ENCODE data around the gene SEMA3B.
"Not testable (repeated sequence)": the region's sequence is repeated elsewhere in the genome, so short reads cannot be mapped to it uniquely, and the experiment has no call there.

SEMA3B gene

DNA sequence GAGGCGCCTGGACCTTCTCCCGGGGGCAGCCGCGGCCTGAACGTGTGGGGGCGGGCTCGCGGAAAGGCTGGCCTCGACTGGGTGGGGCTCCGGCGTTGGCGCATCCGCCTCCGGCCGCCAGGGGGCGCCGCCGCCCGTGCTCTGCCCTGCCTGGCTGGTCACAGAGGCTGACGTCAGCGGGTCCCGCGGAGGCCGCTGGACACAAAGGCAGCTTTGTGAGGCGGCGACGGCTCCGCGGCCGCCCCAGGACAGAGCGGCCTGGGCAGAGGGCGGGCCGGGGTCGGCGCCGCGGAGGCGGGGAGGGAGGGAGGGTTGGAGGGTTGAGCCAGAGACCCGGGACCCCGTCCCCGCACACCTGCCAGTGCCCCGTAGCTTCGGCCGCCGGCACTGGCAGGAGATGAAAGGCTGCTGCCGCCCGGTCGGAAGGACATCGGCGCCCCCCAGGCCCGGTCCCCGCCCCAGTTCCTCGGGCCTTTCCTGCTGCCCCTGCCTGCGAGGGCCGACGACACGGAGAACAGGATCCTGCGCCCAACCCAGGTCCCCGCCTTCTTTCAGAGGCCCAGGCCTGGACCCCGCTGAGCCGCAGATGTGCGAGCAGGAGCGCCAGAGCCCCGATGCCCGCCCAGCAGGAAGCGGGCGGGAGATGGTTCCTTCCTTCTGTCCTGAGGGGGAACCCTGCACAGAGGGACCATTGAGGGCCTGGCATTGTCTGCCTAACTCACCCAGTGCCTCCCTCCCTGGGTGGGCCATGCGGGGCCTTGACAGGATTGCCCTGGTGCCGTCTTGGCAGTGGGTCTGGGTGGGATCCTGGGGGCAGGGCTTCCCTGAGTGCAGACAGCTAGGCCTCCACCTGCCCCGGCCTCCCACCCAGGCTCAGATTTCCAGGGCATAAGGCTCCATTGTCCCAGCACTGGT lies 8.7 kb upstream of the SEMA3B start:
- peak; percentile 84 for TF ChIP-seq CTCF (IDR thresholded peaks at IDR 0.05; ENCODE audit: insufficient read depth, missing control alignments)
- DNase-seq (ENCODE audit: insufficient read length, low spot score) (peak; percentile 100), FAIRE-seq (no peak)

- no peak for DNase-seq (ENCODE audit: insufficient read length, low spot score)
- FAIRE-seq = no peak
- no peak for TF ChIP-seq CTCF (IDR thresholded peaks at IDR 0.05; ENCODE audit: insufficient read depth, missing control alignments)
Observed at GRCh38 chr3:50260942-50261441, 8.0 kb upstream of the SEMA3B start.

DNA sequence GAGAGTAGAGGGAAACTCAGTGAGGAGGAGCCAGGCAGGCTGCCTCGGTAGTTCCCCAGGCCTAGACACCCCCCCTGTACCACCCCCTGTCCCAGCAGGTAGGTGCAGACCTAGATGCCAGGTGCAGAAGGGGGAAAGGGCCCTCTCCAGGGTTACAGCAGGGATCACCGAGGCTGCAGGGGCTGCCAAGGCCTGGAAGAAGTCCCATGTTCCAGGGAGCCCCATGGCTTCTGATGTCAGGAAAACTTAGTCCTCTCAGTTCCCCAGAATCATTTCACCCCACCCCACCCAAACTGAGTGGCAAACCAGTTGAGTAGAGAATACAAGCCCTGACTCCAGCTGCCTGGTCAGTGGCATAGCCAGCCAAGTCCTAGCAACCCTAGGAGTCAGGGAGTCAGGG lies 7.4 kb upstream of the SEMA3B start:
- DNase-seq (ENCODE audit: insufficient read length, low spot score) = no peak
- TF ChIP-seq CTCF (IDR thresholded peaks at IDR 0.05; ENCODE audit: insufficient read depth, missing control alignments) = no peak
- FAIRE-seq = no peak

- not testable (repeated sequence) for FAIRE-seq; DNase-seq (ENCODE audit: insufficient read length, low spot score)
Observed at GRCh38 chr3:50262200-50262599, 6.7 kb upstream of the SEMA3B start.

- DNase-seq (ENCODE audit: insufficient read length, low spot score) (no peak), FAIRE-seq (no peak)
- TF ChIP-seq CTCF (IDR thresholded peaks at IDR 0.05; ENCODE audit: insufficient read depth, missing control alignments) = no peak
Observed at GRCh38 chr3:50262778-50263177, 6.2 kb upstream of the SEMA3B start.

DNA sequence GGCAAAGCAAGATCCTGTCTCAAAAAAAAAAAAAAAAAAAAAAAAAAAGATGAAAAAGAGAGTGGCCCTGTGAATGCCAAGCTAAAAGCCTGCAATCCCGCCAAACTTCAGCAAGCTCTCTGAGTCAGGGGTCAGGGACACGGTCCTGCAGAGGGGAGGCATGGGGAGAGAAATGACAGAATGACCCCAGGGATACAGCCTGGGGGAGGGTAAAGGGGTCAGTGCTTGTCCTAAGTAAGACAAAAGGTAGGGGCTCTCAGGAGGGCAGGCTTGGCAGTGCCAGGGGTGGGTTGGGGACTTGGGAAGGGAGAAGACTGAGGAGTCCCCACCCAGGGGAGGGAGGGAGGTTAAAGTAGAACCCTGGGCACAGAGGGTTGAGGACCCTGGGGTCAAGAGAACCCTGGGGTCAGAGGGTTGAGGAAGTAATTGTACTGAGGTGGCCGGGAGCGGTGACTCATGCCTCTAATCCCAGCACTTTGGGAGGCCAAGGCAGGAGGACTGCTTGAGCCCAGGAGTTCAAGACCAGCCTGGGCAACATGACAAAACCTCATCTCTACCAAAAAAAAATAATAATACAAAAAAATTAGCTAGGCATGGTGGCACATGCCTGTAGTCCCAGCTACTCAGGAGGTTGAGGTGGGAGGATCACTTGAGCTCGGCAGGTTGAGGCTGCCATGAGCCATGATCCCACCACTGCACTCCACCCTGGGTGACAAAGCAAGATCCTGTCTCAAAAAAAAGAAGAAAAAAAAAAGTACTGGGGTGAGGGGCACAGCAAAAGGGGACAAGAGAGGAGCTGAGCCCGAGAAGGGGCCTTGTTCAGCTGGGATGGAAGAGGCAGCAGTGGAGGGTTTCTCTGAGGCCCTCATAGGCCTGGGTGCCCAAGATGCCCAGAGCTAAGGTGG lies 5.2 kb upstream of the SEMA3B start:
- no peak for TF ChIP-seq CTCF (IDR thresholded peaks at IDR 0.05; ENCODE audit: insufficient read depth, missing control alignments)
- FAIRE-seq (no peak), DNase-seq (ENCODE audit: insufficient read length, low spot score) (no peak)

DNA sequence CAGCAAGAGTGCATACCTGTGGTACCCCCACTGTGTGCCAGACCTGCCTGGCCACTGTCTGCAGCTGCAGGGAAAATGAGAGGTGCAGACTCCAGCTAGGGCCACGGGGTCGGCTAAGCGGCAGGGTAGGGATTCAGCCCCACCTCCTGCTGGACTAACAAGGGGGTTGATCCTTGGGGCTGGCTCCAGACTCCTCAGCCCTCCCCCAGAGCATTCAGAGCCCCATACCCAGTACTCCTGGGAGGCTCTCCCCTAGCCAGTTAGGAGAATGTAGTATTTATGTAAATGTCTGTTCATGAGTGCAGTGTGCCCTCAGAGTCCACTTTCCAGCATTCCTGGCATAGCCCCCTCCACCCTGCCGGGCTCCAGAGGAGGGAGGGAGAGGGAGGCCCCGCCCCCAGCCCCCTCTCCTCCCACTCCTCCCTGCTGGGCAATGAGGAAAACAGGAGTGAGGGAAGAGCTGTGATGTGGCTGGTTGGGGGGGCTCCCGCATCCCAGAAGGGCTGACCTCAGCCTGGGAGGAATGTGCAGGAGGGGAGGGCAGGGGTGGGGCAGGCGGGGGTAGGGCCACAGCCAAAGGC lies 4.5 kb upstream of the SEMA3B start:
- TF ChIP-seq CTCF (IDR thresholded peaks at IDR 0.05; ENCODE audit: insufficient read depth, missing control alignments) = no peak
- DNase-seq (ENCODE audit: insufficient read length, low spot score) = peak; percentile 51
- no peak for FAIRE-seq

Measured in D721Med (cell line).